Femur (tissue), 1 donor: ENCODE results near the gene YIF1B.

ENCODE experiments used
- DNase-seq: peaks from one replicate; pipeline ENCODE4 v3.0.0-alpha.2; 2017

YIF1B gene

DNA sequence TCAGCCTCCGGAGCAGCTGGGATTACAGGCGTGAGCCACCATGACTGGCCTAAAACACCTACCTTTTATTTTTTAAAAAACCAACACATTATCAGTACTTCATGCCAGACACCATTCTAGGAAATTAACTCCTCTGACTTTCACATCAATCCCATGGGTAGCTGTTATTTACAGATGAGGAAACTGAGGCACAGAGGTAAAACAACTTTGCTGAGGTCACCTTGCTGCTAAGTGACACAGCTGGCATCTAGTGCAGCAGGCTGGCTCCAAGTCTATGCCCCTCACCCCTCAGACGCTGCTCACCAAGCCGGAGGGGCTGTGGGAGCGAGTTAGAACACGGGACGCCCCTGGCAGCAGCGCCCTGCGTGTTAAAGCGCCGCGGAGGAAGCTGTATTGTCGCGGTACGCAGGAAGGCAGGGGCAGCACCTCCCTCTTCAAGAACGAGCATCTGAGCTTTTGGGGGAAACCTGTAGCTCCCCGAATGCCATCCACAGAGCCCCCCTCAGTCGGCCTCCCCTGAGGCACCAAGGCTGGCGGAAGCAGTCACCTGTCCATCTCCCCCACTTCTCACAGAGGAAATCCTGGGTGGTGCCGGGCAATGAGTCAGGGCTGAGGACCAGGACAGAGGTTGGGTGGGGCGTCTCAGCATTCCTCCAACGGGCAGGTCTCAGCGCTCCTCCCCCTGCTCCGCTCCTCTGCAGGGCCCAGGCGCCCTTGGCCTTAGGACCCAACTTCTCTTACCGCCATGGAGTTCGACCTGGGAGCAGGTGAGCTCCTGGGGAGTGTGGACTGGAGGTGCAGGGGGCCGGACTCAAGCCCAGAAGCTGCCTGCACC lies 12.0 kb downstream of the YIF1B start, which contains the start of gene C19orf33:
Gene C19orf33, plus strand, starts transcription at position 735 of the 835 bp plus-strand sequence. Its CDS starts 11 bp downstream, at position 746.
- no peak for DNase-seq

DNA sequence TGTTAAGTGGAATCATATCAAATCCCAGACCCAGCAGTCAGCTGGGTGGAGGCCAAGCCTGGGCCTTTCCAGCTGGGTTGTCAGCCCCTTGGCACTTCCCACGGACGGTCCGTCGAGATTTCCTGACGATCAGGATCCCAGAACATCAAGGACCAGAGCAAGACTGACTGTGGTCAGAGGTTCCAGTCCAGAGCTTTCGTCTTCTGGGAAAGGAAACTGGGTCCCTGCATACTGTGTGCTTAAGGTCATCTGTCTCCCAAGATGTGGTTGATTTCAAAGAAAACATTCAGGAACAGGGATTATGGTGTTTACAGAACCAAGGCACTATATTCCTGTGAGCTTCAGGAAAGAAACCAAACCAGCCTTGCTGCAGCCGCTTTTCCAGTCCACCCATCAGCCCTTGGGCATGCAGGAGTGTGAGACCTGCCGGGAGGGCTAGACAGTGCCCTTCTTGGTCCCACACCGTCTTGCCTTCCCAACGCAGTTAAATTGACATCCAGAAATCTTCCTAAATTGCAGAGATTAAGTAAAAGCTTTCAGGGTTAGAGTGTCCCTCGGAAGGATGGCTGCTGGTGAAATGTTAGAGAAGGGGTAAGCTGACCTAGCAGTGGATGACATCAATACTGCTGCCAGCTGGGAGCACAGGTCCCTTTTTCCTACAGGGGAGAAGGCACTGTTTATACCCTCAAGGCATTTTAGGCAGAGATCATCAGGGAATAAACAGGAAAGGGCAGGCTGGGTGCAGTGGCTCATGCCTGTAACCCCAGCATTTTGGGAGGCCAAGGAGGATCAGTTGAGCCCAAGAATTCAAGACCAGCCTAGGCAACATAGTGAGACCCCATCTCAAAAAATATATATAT lies 16.7 kb downstream of the YIF1B start:
- DNase-seq, result no peak

DNA sequence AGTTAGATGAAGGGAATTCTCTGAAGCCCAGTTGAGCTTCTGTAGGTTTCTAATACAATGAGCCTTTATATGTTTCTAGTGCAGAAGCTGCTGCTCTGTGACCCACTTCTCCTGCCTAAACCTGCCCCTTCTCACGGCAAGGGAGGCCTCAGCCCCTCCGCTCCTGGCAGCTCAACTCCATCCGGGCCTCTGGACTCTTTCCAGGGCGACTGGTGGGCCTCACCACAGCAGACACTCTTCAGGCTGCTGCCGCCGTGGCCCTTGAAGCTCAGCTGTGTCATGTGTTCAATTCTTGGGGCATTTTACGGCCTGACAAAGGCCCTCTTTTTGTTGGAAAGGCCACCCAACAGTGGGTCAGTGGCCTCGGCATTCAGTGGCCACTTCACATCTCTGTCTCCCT lies 21.7 kb downstream of the YIF1B start:
- DNase-seq, result no peak

DNA sequence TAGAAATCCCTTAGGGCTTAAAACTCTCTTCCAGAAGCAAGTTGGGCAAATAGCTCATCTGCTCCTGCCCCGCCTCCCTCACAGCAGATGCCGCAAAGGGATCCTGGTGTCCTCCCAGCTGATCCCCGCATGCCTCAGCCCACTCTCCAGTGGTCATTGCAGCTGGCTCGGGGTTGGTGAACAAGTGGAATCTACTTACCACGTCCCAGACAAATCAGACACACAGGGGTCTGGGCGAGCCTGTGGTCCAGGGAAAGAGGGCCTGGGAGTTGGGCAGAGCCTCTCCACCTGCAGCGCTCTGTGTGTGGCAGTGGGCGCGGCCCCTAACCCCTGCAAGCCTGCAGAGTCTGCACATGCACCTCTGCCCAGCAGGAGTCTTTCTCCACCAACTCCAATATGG lies 22.5 kb downstream of the YIF1B start:
- DNase-seq, result no peak

DNA sequence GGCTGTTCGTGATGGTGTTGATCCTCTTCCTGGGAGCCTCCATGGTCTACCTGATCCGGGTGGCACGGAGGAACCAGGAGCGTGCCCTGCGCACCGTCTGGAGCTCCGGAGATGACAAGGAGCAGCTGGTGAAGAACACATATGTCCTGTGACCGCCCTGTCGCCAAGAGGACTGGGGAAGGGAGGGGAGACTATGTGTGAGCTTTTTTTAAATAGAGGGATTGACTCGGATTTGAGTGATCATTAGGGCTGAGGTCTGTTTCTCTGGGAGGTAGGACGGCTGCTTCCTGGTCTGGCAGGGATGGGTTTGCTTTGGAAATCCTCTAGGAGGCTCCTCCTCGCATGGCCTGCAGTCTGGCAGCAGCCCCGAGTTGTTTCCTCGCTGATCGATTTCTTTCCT lies 23.9 kb downstream of the YIF1B start:
- no peak for DNase-seq

DNA sequence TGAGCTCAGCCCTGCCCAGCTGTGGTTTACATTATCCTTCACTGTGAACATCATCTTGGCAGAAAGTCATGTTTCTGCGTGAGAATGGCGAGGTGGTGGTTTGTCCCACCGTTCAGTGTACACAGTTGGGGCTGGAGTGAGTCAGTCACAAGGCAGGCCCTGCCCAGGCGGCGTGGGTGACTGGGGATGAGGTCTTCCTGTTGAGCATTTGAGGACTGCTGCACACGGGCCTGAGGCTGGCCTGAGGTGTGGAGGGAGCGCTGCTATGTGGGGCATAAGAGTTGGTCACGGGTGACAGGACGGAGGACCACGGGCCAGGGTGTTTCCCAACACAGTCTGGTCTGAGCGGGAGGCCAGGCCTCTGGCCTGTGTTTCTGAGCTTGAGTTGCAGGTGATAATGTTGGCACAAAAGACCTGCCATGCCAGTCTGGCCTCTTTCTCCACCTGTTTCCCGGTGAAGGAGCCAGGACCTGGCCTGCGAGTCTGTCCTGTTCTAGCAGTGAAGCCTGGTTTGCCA lies 25.1 kb downstream of the YIF1B start:
- no peak for DNase-seq

DNA sequence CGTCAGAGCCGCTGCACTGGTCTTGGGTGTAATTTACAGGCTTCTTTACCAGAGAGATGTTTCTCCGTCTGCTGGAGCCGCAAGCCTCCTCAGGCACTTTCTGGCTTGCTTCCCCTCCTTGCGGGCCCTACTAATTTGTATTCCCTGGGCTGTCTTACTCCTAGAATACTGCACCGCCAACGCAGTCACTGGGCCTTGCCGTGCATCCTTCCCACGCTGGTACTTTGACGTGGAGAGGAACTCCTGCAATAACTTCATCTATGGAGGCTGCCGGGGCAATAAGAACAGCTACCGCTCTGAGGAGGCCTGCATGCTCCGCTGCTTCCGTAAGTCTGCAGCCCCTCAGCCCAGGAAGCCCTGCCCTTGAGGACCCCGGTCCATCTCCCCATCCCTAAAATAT lies 25.8 kb downstream of the YIF1B start:
- DNase-seq, result no peak

DNA sequence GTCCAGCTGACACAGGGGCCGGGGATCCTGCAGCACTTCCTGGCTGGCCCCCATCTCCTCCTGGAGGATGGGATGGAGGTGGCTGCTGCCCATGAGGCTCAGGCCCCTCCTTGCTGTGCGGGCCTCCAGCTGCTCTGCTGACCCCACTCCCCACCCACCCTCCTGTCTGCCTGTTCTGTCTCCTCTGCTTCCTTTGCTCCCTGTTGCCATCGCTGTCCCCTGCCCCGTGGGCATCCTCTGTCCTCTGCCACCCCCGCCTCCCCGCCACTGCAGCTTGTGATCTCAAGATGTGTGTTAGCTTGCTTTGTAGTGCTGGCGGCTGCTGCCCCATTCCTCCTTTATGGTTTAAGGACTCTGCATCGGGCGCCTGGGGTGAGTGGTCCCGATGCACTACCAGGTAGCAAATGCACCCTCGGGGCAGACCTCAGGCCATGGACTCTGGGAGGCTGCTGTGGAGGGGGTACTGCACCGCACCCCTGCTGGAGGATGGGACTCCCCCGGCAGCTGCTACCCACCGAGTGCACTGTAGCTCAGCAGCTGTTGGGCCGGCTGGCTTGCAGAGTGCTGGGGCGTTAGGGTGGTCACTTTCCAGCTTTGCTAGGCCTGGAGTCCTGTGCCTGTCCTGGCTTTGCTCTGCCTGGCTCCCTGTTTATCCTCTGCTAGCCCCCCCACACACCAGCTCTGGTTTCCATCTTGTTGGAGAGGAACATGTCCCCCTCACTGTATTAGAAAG lies 27.5 kb downstream of the YIF1B start:
- DNase-seq, result no peak

DNA sequence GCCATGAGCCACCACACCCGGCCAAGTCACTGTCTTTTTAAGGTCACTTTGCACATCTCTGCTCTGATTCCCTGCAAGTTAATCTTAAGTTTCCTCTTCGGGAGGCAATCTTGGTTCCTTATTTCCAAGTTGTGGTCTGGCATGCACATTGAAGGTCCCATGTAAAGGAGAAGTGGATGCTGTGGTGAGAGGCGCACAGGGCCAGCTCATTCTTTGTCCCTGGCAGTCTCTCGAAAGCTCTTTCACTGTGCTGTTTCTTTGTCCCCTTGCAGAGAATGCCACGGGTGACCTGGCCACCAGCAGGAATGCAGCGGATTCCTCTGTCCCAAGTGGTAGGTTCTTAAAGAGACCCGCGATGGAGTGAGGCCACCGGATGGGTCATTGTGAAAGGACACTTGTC lies 28.1 kb downstream of the YIF1B start:
- no peak for DNase-seq

DNA sequence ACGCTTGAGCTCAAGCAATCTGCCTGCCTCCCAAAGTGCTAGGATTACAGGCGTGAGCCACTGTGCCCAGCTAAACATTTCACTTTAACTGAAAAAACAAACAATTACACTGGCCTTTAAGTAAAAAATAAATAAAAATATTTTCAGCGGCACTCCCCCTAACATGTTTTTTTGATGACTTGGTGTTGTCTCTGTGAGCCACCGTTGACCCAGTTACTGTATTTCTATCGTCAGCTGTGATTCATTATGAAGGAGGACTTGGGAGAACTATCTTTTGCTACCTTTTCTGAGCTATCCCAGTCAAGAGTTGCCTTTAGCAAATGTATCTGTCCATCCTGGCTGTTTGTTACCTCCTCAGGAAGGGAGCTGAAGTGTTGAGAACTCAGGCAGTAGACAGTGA lies 30.2 kb downstream of the YIF1B start:
- no peak for DNase-seq

DNA sequence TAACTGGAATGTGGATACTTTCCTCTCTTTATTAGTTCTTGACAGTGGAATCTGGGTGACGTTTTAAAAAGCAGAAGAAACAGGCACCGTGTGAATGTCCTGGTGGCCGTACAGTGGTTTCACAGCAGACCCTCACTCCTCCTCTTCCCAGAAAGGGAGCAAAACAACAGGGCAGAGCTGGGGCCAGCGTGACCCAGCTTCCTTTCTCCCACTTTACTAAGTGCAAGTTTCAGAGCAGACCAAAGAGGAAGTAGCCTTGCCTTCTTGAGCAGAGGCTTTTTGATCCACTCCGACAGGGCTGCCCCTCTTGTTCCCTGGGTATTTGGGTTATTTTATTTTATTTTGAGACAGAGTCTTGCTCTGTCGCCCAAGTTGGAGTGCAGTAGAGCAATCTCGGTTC lies 31.3 kb downstream of the YIF1B start:
- peak; percentile 29 for DNase-seq

DNA sequence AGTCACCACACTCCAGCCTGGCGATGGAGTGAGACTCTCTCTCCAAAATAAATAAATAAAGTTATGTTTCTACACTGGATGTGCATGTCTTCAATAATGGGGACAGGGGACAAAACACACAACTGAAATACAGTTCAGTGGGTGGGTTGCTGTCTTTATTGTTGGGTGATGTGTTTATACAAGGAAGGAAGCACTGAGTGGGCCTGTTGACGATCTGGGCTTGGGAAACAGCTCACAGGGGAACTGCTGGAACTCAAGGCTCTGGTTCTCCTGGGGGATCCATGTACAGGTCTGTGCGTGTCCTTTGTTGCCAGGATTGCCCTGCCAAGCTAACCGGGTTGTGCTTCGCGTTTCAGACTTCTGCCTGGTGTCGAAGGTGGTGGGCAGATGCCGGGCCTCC lies 32.5 kb downstream of the YIF1B start:
- no peak for DNase-seq

DNA sequence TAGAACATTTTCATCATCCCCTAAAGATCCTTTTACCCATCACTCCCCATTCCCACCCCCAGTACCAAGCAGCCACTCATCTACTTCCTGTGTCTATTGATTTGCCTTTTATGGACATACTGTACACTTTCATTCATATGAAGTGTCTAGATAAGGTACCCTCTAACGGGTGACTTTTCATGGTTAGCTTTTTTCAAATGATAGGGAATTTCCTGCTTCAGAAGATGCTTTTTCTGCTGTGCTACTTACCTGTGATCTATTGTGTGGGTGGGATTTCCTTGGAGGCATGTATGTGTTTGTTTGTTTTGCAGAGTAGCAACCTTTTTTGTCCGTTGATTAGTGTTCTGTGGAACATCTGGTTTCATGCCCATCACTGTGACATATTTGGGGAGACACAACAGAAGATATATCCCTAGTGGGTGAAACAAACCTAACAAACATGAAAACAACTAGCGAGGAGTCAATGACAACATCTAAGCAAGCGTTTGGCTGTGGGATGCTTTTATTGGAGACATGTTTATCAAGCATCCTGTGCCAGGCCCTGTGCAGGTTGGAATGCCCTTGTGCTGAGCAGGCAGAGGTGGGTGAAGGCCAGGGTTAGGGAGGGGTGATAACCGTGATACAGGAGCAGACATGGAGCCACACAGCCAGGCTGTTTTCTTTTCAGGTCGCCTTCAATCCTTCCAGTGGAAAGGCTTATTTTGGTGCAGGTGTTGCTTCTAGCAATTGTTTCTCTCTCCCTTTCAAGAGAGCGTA lies 33.8 kb downstream of the YIF1B start:
- no peak for DNase-seq

DNA sequence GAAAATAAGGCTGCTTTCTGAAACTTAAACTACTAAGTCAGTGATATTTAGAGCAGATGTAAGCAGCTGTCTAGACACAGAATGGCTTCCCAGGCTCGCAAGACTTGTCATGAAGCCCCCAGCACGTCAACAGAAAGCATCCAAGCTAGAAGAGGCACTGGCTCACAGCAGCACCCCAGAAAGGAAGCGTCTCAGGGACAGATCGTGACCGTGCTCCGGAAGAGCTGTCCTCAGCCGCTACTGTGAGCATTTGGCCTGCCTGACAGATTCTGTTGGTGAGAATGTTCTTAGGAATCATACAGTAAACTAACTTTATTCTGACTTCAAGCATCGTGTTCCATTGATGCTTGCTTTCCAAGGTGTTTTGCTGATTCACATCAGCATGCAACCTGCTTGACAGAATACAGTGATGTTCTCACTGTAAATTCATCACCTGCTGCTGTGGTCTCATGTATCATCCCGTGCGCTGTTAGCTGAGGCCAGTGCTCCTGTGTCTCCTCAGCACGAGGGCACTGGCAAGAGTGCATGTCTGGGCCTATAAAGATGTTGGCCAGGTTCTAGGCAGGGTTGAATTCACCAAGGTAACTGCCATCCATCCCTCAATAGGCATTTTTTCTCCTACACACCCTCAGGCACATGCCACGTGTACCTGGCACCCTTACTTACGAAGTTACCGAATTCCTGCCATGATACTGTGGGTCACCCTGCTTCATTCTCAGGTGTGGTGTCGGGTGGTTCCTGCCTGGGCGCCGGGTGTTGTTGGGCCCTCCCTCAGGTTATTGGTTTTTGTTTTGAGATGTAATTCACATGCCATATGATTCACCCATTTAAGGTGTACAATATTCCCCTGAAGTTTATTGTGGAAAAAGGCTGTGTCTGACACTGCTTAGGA lies 35.5 kb downstream of the YIF1B start:
- DNase-seq, result no peak

DNA sequence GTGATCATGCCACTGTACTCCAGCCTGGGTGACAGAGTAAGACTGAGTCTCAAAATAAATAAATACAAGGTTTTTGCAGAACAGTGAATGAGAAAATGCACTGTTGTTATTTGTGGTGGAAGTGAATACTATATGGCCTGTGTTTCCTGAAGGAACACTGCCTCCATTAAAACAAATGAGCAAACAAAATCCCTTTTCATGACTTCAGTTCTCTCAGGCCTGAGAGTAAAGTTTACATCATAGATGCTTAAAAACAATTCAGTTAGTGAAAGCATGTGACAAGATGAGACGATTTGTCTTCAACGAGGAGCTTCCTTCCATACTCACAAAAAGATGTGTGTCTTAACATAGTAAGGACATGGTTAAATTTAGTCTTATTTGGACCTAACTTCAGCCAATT lies 37.0 kb downstream of the YIF1B start:
- DNase-seq, result no peak

DNA sequence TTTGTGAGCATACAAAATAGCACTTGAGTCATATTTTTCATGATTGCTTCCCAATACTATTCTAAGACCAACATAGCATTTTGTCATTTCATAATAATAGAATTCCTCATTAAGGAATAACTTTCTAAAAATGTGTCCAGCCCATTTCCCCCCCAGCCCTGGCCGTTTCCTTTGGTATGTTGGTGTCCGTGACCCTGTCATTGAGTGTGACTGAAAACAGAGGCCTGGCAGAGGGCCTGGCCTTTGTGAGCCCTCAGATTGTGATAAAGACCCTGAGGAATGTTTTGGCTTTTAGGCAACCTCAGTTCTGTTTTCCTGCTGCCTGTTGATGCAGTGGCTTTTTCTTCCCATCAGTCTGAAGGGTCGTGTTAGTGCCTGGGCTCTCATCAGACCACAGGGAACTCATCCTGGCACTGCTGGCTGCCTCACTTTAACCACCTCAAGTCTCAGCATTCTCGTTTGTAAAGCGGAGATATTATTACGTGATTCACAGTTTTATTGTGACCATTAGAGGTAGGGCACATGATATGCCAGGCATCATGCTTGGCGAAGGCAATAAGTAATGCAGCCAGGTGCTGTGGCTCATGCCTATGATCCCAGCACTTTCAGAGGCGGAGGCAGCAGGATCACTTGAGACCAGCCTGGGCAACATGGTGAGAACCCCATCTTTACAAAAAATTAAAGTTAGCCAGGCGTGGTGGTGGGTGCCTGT lies 37.6 kb downstream of the YIF1B start:
- DNase-seq, result no peak

DNA sequence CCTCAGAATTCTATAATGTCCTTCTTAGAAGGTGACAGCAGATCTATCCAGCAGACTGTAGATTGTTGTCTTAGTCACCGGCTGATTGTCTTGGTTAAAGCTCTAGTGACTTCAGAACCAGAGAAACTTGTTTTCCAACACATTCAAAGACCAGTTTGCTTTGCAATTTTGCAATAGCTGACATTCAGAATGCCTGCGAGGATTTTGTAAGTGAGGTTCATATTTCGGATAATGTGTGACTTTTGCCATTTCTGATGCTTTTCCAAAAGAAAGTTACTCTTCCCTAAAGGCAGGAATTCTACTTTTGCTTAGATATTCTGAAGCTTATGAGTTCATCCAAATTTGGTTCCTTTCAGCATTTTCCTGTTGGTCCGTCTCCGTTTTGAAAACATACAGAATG lies 38.2 kb downstream of the YIF1B start:
- no peak for DNase-seq

DNA sequence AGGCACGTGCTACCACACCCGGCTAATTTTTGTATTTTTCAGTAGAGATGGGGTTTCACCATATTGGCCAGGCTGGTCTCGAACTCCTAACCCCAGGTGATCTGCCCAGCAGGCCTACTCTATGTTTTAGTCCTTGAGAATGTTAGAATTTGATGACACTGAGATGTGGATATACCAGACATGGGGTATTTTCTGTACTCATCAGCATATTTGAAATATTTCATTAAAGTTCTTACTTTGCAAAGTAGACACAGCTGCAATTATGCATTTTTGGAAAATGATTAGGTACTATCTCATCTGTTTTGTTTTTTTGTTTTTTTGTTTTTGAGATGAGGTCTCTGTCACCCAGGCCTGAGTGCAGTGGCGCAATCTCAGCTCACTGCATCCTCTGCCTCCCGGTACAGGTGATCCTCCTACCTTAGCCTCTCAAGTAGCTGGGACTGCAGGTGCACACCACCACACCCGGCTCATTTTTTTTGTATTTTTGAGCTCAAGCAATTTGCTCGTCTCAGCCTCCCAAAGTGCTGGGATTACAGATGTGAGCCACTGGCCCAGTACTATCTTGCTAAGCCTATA lies 38.7 kb downstream of the YIF1B start:
- DNase-seq, result no peak

DNA sequence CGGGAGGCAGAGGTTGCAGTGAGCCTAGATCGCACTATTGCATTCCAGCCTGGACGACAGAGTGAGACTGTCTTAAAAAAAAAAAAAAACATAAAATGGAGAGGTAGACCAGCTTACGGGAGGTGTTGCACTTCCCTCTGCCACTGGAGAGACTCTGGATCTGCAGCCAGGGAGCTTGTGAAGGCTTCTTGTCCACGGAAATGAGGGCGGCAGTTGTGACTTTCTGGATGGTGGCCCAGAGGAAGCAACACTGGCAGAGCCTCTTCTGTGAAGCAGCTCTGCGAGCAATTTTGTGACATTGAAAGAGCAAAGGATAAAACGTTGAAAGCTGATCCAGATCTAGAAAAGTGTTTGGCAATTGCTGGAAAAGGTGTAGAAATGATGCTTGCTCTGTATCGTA lies 41.0 kb downstream of the YIF1B start:
- DNase-seq, result no peak

DNA sequence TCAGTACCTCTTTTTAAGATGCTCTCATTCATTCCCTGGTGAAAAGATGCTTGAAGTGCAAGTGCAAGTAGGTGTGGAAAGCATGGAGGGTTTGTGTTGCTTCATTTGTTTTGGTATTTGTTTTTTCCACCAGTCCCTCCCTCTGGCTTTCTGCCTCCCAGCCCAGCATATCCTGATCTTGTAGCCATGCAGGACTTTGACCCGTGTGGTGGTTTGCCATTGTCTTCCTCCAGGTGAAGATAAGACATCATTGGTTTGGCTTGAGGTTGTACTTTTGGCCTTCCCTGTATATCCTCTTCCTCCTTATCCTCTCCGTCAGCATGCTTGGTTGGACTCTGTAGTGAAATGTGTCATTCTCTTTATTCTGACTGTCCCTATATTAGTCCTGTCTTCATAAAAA lies 42.2 kb downstream of the YIF1B start:
- DNase-seq, result no peak
